ENCODE results near the gene COX5A.
"Not testable (repeated sequence)": the region's sequence is repeated elsewhere in the genome, so short reads cannot be mapped to it uniquely, and the experiment has no call there.

Gene COX5A

DNA sequence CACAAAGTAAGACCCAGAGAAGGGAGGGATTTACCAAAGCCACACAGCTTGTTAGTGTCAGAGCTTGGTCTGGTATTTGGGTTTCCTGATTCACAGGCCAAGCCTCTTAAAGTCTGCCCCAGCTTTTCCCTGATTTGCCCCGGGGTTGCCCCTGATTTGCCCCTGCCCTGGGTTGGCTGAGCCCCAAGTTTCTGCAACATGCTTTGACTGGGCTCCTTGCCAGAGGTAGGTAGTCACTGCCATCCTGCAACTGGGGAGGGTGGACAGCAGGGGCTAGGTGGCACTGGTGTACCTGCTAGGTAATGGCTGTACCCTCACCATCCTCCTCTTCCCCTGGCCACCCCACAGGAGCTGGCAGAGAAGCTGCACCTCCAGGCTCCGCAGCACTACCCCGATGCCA, 45.6 kb downstream of the COX5A start:
- Histone ChIP-seq H3K36me3 (ENCODE audit: control insufficient read depth in 1 of 2, insufficient read depth in 2 of 2, low read length in 2 of 2) (peaks cover 7 to 35% of the 10 kb centered on the region in 2 donors), H3K9me3 (ENCODE audit: control insufficient read depth in 1 of 2, low read length in 2 of 2) (no peaks in the 10 kb centered on the region), H3K27ac (ENCODE audit: low read depth, low read length) (no peak overlapping the region), H3K4me3 (ENCODE audit: low read depth in 1 of 2, low read length in 2 of 2) (no peak overlapping the region), H3K27me3 (ENCODE audit: control insufficient read depth in 1 of 2, insufficient read depth in 2 of 2, low read length in 2 of 2) (no peaks in the 10 kb centered on the region), H3K9ac (ENCODE audit: low read depth in 1 of 2, low read length in 2 of 2) (no peak overlapping the region), H3K4me1 (ENCODE audit: control insufficient read depth in 1 of 2, insufficient read depth in 2 of 2, low read length in 2 of 2) (peaks cover 37 to 40% of the 10 kb centered on the region in 2 donors)

DNA sequence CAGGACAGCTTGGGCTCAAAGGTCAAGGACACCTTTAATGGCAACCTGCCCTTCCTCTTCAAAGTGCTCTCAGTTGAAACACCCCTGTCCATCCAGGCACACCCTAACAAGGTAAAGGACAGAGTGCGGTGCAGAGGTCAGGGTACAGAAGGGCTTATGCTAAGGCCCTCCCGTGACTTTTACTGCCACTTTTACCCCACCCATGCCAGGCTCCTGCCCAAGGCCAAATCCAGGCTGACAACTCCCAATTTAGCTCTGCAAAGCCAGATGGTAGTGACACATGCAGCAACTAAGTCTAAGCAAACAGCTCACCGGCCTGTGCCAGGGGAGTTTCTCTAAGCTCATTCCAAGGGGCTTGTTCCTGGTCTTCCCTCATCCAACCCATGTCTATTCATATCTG, 46.4 kb downstream of the COX5A start:
- Histone ChIP-seq H3K9ac (ENCODE audit: low read depth in 1 of 2, low read length in 2 of 2) (peak overlapping the region in 1 of 2 donors; percentile 91), H3K9me3 (ENCODE audit: control insufficient read depth in 1 of 2, low read length in 2 of 2) (no peaks in the 10 kb centered on the region), H3K27me3 (ENCODE audit: control insufficient read depth in 1 of 2, insufficient read depth in 2 of 2, low read length in 2 of 2) (no peaks in the 10 kb centered on the region), H3K27ac (ENCODE audit: low read depth, low read length) (peak overlapping the region; percentile 11), H3K4me1 (ENCODE audit: control insufficient read depth in 1 of 2, insufficient read depth in 2 of 2, low read length in 2 of 2) (peaks cover 37 to 40% of the 10 kb centered on the region in 2 donors), H3K36me3 (ENCODE audit: control insufficient read depth in 1 of 2, insufficient read depth in 2 of 2, low read length in 2 of 2) (peaks cover 2 to 27% of the 10 kb centered on the region in 2 donors), H3K4me3 (ENCODE audit: low read depth in 1 of 2, low read length in 2 of 2) (peak overlapping the region; percentile 28 to 96)

DNA sequence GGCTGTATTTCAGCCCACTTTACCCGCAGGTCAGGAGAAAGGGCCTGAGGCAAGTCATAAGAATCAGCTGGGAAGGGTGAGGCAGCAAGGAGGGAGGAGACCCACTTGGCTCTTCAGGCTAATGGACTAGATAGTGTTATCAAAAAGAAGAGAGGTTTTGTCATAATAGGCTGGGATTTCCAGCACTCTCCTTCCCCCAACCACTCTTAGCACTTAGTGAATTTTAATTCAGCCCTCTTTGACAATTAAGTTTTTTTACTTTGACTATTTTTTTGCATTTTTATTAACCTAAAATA, 47.3 kb downstream of the COX5A start:
- Histone ChIP-seq H3K9me3 (ENCODE audit: control insufficient read depth in 1 of 2, low read length in 2 of 2) (no peaks in the 10 kb centered on the region), H3K4me3 (ENCODE audit: low read depth in 1 of 2, low read length in 2 of 2) (peak overlapping the region; percentile 96 to 98), H3K4me1 (ENCODE audit: control insufficient read depth in 1 of 2, insufficient read depth in 2 of 2, low read length in 2 of 2) (peaks cover 37 to 40% of the 10 kb centered on the region in 2 donors), H3K27ac (ENCODE audit: low read depth, low read length) (peak overlapping the region; percentile 52), H3K27me3 (ENCODE audit: control insufficient read depth in 1 of 2, insufficient read depth in 2 of 2, low read length in 2 of 2) (no peaks in the 10 kb centered on the region), H3K36me3 (ENCODE audit: control insufficient read depth in 1 of 2, insufficient read depth in 2 of 2, low read length in 2 of 2) (peaks cover 0 to 18% of the 10 kb centered on the region in 2 donors), H3K9ac (ENCODE audit: low read depth in 1 of 2, low read length in 2 of 2) (peak overlapping the region; percentile 91 to 96)

DNA sequence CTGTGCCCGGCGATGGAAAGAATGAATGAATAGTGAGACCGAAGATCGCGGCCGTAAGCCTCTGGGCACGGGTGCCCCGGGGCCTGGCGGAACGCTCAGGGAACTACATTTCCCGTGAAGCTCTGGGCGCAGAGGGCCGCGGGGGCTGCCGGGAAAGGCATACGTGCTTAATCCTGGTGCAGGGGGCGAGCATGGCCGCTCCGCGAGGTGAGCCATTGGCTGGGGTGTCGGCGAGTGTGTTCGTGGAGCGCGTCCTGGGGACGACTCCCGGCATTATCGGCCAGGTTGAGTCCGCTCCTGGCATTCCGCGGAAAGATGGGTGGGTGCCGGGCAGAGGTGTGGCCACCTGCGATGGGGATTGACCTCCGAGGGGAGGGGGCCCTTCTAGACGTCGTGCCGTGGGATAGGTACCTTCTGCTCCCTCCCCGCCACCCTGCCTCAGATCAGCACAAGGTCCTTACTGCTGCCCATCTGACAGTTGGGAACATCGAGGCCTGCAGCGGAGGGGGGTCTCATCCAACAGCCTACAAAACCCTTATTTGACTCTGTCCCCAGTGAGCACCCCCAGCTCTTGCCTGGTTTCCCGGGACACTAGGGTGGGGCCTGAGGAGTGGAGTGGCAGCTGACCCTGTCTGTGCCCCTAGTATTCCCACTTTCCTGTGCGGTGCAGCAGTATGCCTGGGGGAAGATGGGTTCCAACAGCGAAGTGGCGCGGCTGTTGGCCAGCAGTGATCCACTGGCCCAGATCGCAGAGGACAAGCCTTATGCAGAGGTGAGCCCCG, 47.8 kb downstream of the COX5A start, which contains the start of gene MPI:
TSS of gene MPI (plus strand) at position 160 of the 782 bp plus-strand sequence. CDS start at position 192, 32 bp downstream.
- no peaks in the 10 kb centered on the region for H3K27me3 ChIP-seq (ENCODE audit: control insufficient read depth in 1 of 2, insufficient read depth in 2 of 2, low read length in 2 of 2)
- H3K9ac ChIP-seq (ENCODE audit: low read depth in 1 of 2, low read length in 2 of 2), result peak within 1 kb of the TSS; percentile 91 to 96
- peak within 1 kb of the TSS; percentile 96 to 98 for H3K4me3 ChIP-seq (ENCODE audit: low read depth in 1 of 2, low read length in 2 of 2)
- H3K36me3 ChIP-seq (ENCODE audit: control insufficient read depth in 1 of 2, insufficient read depth in 2 of 2, low read length in 2 of 2), result peaks cover 0 to 18% of the 10 kb centered on the region in 2 donors
- no peaks in the 10 kb centered on the region for H3K9me3 ChIP-seq (ENCODE audit: control insufficient read depth in 1 of 2, low read length in 2 of 2)
- peaks cover 37 to 40% of the 10 kb centered on the region in 2 donors for H3K4me1 ChIP-seq (ENCODE audit: control insufficient read depth in 1 of 2, insufficient read depth in 2 of 2, low read length in 2 of 2)
- H3K27ac ChIP-seq (ENCODE audit: low read depth, low read length), result peak within 1 kb of the TSS; percentile 52

DNA sequence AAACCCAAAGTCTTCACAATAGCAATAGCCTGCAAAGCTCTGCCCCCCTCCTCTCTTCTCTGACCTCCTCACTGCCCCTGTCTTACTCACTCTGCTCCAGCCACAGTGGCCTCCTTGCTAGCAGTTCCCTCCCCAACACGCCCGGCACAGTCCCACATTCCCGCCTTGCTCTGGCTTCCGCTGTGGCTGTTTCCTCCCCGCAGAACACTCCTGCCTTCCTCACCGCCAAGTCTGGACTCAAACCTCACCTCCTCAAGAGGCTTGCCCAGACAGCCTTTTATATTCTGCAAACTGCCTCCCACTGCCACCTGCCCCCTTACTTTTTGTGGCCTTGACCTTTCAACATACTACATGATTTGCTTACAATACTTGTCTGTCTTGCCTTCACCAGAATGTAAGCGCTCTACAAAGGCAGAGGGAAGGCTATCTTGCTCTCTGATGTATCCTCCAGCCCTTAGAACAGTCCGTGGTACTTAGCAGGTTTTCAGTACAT, 48.4 kb downstream of the COX5A start:
- Histone ChIP-seq H3K9me3 (ENCODE audit: control insufficient read depth in 1 of 2, low read length in 2 of 2) (no peaks in the 10 kb centered on the region), H3K4me3 (ENCODE audit: low read depth in 1 of 2, low read length in 2 of 2) (peak overlapping the region; percentile 96 to 98), H3K27ac (ENCODE audit: low read depth, low read length) (no peak overlapping the region), H3K9ac (ENCODE audit: low read depth in 1 of 2, low read length in 2 of 2) (peak overlapping the region; percentile 91 to 96), H3K27me3 (ENCODE audit: control insufficient read depth in 1 of 2, insufficient read depth in 2 of 2, low read length in 2 of 2) (no peaks in the 10 kb centered on the region), H3K36me3 (ENCODE audit: control insufficient read depth in 1 of 2, insufficient read depth in 2 of 2, low read length in 2 of 2) (peaks cover 0 to 18% of the 10 kb centered on the region in 2 donors), H3K4me1 (ENCODE audit: control insufficient read depth in 1 of 2, insufficient read depth in 2 of 2, low read length in 2 of 2) (peaks cover 37 to 40% of the 10 kb centered on the region in 2 donors)

DNA sequence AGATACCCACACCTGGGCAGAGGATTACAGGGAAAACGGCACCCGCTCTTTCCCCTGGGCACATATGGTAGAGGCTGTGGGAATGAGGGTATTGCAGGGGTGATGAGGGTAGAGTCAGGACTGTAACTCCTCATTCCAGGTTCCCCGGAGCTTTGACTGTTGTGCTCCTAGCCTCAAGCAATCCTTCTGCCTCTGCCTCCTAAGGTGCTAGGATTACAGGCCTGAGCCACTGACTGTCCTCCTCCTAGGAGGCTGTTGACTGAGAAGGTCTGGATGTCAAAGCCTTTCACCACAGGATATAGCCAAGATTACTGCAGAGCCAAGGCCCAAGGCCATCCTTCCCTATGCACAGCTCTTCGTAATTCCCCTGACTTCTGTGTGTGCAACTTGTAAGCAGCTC, 49.2 kb downstream of the COX5A start:
- Histone ChIP-seq H3K4me3 (ENCODE audit: low read depth in 1 of 2, low read length in 2 of 2) (peak overlapping the region in 1 of 2 donors; percentile 96), H3K9me3 (ENCODE audit: control insufficient read depth in 1 of 2, low read length in 2 of 2) (no peaks in the 10 kb centered on the region), H3K36me3 (ENCODE audit: control insufficient read depth in 1 of 2, insufficient read depth in 2 of 2, low read length in 2 of 2) (peaks cover 0 to 18% of the 10 kb centered on the region in 2 donors), H3K27me3 (ENCODE audit: control insufficient read depth in 1 of 2, insufficient read depth in 2 of 2, low read length in 2 of 2) (no peaks in the 10 kb centered on the region), H3K4me1 (ENCODE audit: control insufficient read depth in 1 of 2, insufficient read depth in 2 of 2, low read length in 2 of 2) (peaks cover 37 to 40% of the 10 kb centered on the region in 2 donors), H3K9ac (ENCODE audit: low read depth in 1 of 2, low read length in 2 of 2) (peak overlapping the region in 1 of 2 donors; percentile 24), H3K27ac (ENCODE audit: low read depth, low read length) (no peak overlapping the region)

DNA sequence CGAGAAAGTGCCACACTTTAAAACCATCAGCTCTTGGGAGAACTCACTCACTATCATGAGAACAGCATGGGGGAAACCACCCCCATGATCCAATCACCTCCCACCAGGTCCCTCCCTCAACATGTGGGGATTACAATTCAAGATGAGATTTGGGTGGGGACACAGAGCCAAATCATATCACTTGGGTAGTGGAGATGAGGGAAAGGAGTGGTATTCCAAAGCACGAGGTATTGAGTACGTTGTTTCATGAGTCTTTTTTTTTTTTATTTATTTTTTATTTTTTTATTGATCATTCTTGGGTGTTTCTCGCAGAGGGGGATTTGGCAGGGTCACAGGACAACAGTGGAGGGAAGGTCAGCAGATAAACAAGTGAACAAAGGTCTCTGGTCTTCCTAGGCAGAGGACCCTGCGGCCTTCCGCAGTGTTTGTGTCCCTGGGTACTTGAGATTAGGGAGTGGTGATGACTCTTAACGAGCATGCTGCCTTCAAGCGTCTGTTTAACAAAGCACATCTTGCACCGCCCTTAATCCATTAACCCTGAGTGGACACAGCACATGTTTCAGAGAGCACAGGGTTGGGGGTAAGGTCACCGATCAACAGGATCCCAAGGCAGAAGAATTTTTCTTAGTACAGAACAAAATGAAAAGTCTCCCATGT, 50.2 kb downstream of the COX5A start:
- not testable (repeated sequence) for H3K36me3 ChIP-seq (ENCODE audit: control insufficient read depth in 1 of 2, insufficient read depth in 2 of 2, low read length in 2 of 2); H3K27me3 ChIP-seq (ENCODE audit: control insufficient read depth in 1 of 2, insufficient read depth in 2 of 2, low read length in 2 of 2); H3K9ac ChIP-seq (ENCODE audit: low read depth in 1 of 2, low read length in 2 of 2); H3K27ac ChIP-seq (ENCODE audit: low read depth, low read length); H3K4me3 ChIP-seq (ENCODE audit: low read depth in 1 of 2, low read length in 2 of 2); H3K9me3 ChIP-seq (ENCODE audit: control insufficient read depth in 1 of 2, low read length in 2 of 2)
- H3K4me1 ChIP-seq (ENCODE audit: control insufficient read depth in 1 of 2, insufficient read depth in 2 of 2, low read length in 2 of 2), result peaks cover 28 to 33% of the 10 kb centered on the region in 2 donors

DNA sequence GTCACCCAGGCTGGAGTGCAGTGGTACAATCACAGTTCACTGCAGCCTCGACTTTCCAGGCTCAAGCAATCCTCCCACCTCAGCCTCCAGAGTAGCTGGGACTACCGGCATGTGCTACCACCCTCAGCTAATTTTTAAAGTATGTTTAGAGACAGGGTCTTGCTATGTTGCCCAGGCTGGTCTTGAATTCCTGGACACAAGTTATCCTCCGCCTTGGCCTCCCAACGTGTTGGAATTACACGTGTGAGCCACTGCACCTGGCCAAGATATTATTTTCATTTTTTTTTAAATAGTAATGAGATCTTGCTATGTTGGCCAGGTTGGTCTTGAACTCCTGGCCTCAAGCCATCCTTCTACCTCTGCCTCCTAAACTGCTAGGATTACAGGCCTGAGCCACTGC, 52.4 kb downstream of the COX5A start:
- no peak overlapping the region for H3K27ac ChIP-seq (ENCODE audit: low read depth, low read length)
- no peak overlapping the region for H3K4me3 ChIP-seq (ENCODE audit: low read depth in 1 of 2, low read length in 2 of 2)
- peaks cover 11% of the 10 kb centered on the region in 2 donors for H3K4me1 ChIP-seq (ENCODE audit: control insufficient read depth in 1 of 2, insufficient read depth in 2 of 2, low read length in 2 of 2)

DNA sequence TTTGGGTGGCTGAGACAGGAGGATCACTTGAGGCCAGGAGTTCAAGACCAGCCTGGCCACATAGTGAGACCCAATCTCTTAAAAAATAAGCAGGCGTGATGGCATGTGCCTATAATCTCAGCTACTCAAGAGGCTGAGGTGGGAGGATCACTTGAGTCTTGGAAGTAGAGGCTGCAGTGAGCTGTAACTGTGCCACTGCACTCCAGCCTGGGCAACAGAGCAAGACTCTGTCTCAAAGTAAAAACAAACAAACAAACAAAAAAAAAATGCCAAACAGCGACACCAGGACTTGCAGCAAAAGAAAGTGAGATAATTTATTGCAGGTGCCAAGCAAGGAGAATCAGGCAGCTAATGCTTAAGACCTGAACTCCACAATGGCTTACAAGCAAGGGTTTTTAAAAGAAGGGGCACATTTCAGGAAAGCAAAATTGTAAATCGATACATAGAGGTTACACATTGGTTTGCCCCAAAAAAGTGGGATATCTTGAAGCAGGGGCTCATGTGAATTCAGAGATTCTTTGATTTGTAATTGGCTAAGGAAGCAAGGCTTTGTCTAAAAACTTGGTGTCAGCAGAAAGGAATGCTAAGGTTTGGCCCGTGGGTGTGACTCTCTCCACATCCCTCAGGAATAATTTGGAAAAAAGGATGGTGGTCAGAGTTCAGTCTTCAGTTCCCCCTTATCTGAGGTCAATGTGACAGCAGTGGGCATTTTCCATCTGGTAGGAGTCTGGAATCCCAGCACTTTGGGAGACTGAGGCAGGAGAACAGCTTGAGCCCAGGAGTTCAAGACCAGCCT, 53.2 kb downstream of the COX5A start:
- Histone ChIP-seq H3K9ac (ENCODE audit: low read depth in 1 of 2, low read length in 2 of 2) (no peak overlapping the region), H3K27me3 (ENCODE audit: control insufficient read depth in 1 of 2, insufficient read depth in 2 of 2, low read length in 2 of 2) (no peaks in the 10 kb centered on the region), H3K4me3 (ENCODE audit: low read depth in 1 of 2, low read length in 2 of 2) (no peak overlapping the region), H3K27ac (ENCODE audit: low read depth, low read length) (no peak overlapping the region), H3K4me1 (ENCODE audit: control insufficient read depth in 1 of 2, insufficient read depth in 2 of 2, low read length in 2 of 2) (peaks cover 6 to 10% of the 10 kb centered on the region in 2 donors), H3K36me3 (ENCODE audit: control insufficient read depth in 1 of 2, insufficient read depth in 2 of 2, low read length in 2 of 2) (no peaks in the 10 kb centered on the region), H3K9me3 (ENCODE audit: control insufficient read depth in 1 of 2, low read length in 2 of 2) (peaks cover 0 to 6% of the 10 kb centered on the region in 2 donors)

More for the DNA sequence above, 52.4 kb downstream of the COX5A start:
- Histone ChIP-seq H3K36me3 (ENCODE audit: control insufficient read depth in 1 of 2, insufficient read depth in 2 of 2, low read length in 2 of 2) (no peaks in the 10 kb centered on the region), H3K9me3 (ENCODE audit: control insufficient read depth in 1 of 2, low read length in 2 of 2) (peaks cover 0 to 6% of the 10 kb centered on the region in 2 donors), H3K9ac (ENCODE audit: low read depth in 1 of 2, low read length in 2 of 2) (no peak overlapping the region), H3K27me3 (ENCODE audit: control insufficient read depth in 1 of 2, insufficient read depth in 2 of 2, low read length in 2 of 2) (no peaks in the 10 kb centered on the region)

All from duodenal mucosa (tissue), 2 donors.